HG02981 (cell line): ENCODE results near the gene SYCP1.
"Not testable (repeated sequence)": the region's sequence is repeated elsewhere in the genome, so short reads cannot be mapped to it uniquely, and the experiment has no call there.

Experiments used
- ATAC-seq: cut with Tn5 transposase; IDR thresholded peaks from one replicate; pipeline ENCODE4 v1.9.1; 2021; ENCODE audit warnings: mild to moderate bottlenecking, moderate library complexity; ENCODE audit not compliant: unreplicated experiment

Gene SYCP1

DNA sequence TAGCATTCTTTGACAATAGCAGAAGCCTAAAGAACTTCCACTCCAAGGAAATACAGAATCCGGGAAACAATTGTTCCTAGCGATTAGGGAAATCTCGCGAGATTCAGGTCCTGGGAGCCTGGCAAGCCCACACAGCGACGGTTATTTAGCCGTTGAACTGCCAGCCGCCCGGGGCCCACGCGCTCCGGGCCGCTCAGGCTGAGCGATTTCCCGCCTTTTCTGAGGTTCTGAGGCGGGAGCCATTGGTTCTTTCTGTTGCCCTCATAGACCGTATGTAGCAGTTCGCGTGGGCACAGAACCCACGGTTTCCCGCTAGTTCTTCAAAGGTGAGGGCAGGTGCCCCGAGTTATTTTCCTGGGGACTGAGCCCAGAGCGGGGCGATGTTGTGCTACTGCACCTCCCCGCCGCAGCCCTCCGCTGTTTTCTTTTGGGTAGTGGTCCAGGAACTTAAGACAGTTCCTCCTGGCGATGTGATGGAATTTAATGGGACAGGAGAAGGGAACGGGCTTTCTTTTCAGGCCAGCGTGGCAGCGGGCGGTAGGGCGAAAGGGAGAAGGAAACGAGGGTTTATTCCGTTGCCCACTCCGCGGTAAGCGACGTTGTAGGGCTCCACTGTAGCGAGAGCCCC is at the start of gene SYCP1:
Gene SYCP1, plus strand, starts transcription at position 171 of the 628 bp plus-strand sequence. CDS start 602 bp downstream, outside the sequence.
- ATAC-seq = no peak

GRCh38 chr1:114819869-114820268 is 34.8 kb upstream of the SYCP1 start:
- ATAC-seq = no peak

DNA sequence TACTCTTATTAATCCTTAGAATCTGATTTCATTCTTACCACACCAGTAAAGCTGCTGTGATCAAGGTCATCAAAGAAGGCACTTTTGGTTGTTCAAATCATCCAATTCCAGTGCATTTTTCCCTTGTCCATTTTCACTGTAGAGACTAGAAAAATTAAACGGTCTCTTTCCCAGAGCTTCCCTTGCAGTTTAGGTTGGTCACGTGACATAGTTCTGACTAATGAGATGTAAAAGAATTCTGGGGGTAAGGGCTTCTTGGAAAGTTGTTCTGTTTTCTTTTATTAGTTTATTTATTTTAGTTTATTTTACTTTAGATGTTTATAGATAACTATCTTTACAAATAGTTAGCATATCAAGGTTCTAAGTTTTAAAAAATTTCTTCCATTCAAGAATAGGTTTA is 34.3 kb upstream of the SYCP1 start:
- ATAC-seq = no peak

DNA sequence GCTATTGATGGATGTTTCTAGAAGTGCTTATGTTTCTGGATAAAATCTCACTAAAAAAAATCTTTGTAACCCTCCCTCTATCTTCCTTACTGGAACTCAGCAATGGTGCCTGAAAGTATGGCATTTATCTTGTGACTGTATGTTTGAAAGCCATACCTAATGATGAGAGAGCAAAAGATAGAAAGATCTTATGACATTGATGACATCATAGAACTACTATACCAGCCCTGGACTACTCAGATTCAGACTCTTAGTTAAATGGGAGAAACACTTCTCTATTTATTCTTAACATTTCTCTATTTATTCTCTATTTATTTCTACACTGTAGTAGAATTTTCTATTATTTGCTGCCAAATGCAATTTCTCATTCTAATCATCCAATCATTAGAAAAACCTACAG is 32.7 kb upstream of the SYCP1 start:
- no peak for ATAC-seq

- ATAC-seq = no peak
These were observed 26.4 kb upstream of the SYCP1 start for GRCh38 chr1:114828251-114828650.

DNA sequence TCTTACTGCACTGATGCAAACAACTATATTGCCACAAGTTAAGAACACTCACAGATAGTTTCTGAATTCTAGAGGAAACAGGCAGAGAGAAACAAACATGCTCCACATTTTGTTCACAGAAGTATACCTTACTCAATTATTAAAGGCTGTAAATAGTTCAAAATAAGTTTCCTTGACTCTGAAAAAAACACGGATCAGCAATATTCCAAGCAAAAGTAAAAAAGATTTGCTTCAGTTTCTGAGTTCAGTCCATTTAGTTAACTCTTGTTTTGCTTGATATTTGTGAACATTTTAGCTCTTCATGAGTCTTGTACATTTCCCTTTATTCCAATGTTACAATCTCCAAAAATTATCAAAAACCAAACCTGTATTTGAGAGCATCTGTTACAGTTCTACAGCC is 24.6 kb upstream of the SYCP1 start:
- ATAC-seq = not testable (repeated sequence)

DNA sequence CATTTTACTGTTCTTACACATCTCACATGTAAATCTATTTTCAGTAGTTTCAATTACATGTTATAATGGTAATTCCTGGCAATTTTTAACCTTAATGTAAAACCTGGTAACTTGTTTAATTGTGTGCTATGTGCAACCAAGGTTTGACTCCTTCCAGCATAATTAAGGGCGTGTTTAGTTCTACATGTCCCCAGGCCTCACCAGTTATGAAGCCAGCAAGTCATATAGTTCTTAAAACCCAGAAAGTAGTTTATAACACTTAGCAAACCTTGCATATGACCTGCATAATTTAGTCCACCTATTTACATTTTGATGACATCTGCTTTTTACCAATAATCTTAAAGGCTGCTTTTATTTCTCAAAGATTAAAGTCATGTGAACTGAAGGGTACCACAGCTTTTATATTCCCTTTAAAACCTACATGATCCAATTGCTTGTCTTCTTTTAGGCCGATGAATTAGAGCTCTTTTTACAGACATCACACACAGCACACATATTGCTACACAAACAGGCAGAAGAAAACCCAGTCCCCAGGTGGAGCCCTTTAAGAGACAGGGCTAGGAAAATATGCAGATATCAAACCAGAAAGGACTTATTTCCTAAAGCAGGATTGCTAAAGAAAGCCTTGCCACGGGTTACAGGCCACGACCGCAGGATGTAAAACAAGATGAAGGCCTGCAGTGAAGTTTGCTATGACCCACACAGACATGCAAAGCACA is 23.2 kb upstream of the SYCP1 start:
- no peak for ATAC-seq

GRCh38 chr1:114832057-114832456 is 22.6 kb upstream of the SYCP1 start:
- ATAC-seq = no peak

DNA sequence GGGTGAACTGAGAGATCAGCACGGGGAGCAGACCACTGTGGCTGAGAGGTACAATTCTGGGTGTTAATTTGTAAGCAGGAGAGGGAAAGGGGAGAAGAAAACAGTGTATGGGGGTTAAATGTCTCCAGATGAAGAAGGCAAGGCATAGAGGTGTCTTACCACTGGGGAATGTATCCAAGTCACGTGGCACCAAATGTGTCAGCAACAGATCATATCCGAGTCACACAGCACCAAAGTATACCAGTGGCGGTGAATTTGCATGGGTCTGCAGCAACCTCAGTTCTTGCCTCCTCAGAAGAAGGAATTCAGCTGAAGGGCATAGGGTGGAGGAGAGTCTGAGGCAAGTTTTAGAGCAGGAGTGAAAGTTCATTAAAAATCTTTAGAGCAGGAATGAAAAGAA is 21.2 kb upstream of the SYCP1 start:
- no peak for ATAC-seq

DNA sequence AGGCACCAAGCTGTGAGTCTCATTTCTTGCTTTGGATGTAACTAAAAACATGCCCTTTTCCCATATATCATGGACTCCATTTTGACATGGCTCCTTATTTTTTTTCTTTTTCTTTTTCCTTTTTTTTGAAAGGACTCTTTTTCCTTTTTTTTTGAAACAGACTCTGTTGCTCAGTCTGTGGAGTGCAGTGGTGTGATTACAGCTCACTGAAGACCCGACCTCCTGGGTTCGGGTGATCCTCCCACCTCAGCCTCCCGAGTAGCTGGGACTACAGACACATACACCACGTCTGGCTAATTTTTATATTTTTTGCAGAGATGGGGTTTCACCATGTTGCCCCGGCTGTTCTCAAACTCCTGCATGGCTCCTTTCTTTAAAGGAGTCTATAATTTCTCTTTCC is 10.4 kb upstream of the SYCP1 start:
- no peak for ATAC-seq

GRCh38 chr1:114853584-114853983 is 1.1 kb upstream of the SYCP1 start:
- ATAC-seq = no peak

DNA sequence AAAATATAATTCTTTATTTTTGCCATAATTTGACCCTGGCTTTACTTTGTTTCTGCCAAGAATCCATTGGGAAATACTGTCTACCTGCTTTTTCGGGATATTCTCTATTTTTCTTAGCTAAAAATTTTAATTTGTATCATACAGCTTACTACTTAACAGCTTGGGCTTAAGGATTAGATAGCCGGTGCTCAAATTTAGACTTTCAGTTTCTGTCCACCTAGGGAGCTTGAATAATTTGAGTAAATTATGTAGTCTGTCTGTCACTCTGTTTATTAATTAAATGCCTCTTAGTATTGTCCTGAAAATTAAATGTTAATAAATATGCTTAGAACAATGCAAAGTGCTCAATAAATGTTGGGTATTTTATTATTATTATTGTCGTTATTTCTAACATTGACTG is 6.7 kb downstream of the SYCP1 start:
- no peak for ATAC-seq

DNA sequence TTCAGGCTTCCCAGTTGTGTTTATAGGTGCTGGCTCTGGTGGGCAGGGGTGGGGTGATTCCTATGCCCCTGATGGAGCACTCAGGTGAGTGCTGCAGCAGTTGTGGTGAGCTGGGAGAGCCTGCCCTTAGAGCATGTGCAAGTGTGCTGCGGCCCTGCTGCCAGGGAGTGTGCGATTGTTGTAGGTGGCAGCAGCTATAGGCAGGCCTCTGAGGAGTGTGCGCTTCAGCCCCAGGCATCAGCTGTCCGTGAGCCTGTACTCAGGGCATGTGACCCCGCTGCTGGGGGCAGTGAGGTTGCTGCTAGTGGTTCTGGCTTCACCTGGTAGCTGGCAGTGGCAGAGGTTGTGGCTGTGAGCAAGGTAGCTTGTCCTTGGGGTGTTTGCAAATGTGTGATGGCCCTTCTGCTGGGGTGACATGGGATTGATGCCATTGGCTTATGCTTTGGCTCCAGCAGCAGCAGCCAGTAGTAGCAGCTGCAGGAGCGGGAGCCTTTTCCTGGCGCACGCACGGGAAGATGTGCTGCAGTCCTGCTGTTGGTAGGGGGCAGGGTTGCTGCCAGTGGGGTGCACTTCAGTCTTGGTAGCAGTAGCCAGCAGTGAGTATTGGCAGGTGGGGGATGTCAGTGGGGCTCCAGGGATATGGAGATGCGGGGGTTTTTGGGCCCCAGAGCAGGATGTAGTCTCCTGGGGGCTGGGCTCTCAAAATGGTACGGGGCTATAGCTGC is 37.7 kb downstream of the SYCP1 start:
- ATAC-seq = no peak

GRCh38 chr1:114896795-114897194 is 42.1 kb downstream of the SYCP1 start:
- no peak for ATAC-seq

DNA sequence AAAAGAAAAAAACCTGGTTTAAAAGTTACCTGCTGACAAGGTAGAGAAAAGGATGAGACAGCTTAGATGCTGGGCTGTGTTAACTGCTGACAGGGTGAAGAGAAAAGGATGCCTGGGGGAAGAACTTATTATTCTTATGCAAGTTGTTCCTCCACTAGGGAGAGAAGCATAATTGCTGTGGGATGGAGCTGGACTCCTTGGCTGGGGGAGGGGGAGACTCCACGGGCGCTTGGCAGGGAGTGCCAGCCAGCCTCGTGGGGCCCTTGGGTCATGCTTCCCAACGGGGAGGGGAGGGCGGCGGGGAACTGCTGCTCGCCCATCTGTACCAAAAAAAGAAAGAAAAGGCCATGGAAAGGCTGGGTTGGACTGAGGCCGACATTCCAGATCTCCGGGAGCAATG is 47.2 kb downstream of the SYCP1 start:
- no peak for ATAC-seq

DNA sequence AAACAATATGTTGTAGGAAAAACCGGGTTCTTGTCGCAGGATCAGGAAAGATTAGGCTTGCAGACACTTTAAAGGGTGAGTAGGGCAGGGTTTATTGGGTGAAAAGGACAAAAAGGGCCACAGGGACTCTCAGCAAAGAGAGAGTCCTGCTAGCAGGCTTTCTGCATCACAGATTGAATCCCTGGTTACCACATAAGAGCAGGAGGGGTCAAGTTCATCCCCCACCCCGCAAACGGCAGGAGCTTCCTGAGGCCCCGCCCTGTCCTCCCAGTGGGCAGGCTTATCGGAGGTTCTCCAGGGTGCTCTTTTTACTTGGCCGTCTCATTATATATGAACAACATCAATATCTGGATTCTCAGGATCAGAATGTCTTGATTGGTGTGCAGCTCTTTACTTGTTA is 47.7 kb downstream of the SYCP1 start:
- no peak for ATAC-seq

DNA sequence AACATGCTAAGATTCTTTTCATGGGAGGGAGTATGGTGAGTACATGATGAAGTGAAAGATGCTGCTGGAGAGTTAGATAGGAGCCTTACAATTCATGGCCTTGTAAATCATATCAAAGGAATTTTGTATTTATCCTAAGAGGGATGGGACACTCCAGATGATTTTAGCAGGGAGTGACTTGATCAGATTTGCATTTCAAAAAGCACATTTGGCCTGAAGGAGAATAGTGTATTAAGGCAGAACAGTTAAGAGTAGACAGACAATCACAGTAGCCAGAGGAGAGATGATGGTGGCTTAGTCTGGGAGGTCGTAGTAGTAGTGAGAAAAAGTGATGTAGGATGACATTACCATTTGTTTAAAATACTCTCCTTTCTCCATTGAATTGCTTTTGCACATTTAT is 48.8 kb downstream of the SYCP1 start:
- ATAC-seq = no peak

- not testable (repeated sequence) for ATAC-seq
These were observed 61.1 kb downstream of the SYCP1 start for GRCh38 chr1:114915720-114916119.

- no peak for ATAC-seq
These were observed 71.9 kb downstream of the SYCP1 start for GRCh38 chr1:114926607-114927006.

DNA sequence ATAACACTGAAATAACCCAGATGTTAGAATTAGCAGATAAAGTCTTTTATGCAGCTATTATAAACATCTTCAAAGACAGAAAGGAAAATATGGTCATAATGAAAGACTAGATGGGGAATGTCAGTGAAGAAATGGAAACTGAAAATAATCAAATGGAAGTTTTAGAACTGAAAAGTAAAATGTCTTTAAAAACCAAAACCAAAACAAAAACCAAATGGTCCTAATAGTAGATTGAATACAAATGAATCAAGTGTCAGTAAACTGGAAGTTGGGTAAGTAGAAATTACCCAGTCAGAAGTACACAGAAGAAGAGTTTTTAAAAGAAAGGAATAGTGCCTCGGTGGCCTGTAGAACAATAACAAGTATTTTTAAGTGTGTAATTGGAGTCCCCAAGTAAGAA is 72.7 kb downstream of the SYCP1 start:
- ATAC-seq = no peak

DNA sequence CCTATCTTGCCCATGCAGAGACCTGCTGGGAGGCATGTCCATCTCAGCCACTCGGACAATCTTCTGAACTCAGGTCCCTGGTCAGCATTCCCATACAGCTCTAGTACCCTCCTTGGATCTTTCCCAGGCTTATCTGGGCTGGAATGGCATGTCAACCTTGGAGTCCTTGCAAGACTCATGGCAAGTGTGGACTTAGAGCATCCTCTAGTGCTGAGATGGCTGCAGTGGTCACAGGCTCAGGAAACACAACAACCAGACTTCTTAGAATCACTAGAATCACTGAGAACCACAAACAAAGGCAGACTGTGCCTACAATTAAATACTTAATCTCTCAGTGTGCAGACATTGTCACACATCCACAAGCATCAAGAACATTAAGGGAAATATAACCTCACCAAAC is 101.9 kb downstream of the SYCP1 start:
- ATAC-seq = no peak

- ATAC-seq = no peak
These were observed 104.8 kb downstream of the SYCP1 start for GRCh38 chr1:114959423-114959822.
